ENCODE results near the gene NELFA.

GRCh38 chr4:2044119-2044485 lies 35.3 kb upstream of the NELFA start:
- TF ChIP-seq CTCF (IDR thresholded peaks at IDR 0.05; ENCODE audit: insufficient read depth, low read length, poor library complexity, severe bottlenecking), result no peak
- no peak for TF ChIP-seq EZH2phosphoT487 (conservative IDR thresholded peaks at IDR 0.05; ENCODE audit: low read length)

Data from SU-DHL-6 (cell line).